Pancreas (tissue), 10 donors: ENCODE measurements around the gene TFF3. TPM values are rescaled to one million over a fixed set of nuclear protein-coding genes. Genes with fewer than 3 reads are reported as not detected.
A peak's percentile ranks its signal among the peaks of the same experiment; 100 is the strongest.

ENCODE experiments used
- ATAC-seq, 4 donors: fragments of 200-7000 bp; cut with Tn5 transposase; one replicate each; pipeline versions ENCODE4 v1.8.0 to v1.9.1; 2020; ENCODE audit warnings: mild to moderate bottlenecking in 4 of 4, moderate library complexity in 4 of 4
- DNase-seq, 6 donors: peaks; one replicate each; pipeline ENCODE4 v3.0.0-alpha.2; 2020
- FAIRE-seq: peaks from 2 replicates; lab custom pipeline; 2012; peaks lifted over from hg19 to GRCh38; lab: Jason Lieb, UNC
- H3K27ac ChIP-seq, 4 donors: fragments of 200-600 bp; sonication (generic); 1 replicate in 3 of 4; 2 replicates in 1 of 4; pipeline versions ENCODE4 v1.5.0 to v1.8.0; 2020
- H3K27me3 ChIP-seq, 4 donors: fragments of 200-600 bp; one replicate each; pipeline ENCODE4 v1.8.0; 2021
- H3K36me3 ChIP-seq, 3 donors: fragments of 200-600 bp; sonication (generic) in 1 of 3; one replicate each; pipeline versions ENCODE4 v1.5.0 to v1.8.0; 2020 to 2021
- H3K4me1 ChIP-seq, 3 donors: fragments of 200-600 bp; one replicate each; pipeline ENCODE4 v1.8.0; 2021
- H3K4me3 ChIP-seq, 4 donors: fragments of 200-600 bp; sonication (generic) in 2 of 4; one replicate each; pipeline versions ENCODE4 v1.5.0 to v1.8.0; 2020 to 2021
- H3K9me3 ChIP-seq, 4 donors: fragments of 200-600 bp; one replicate each; pipeline ENCODE4 v1.8.0; 2021
- WGBS, 2 donors: extraction: QIAGEN DNeasy Blood & Tissue Kit; methylation state at CpG; one replicate each; pipeline ENCODE4 v1.1.7; 2013; 5-methylcytosine and 5-hydroxymethylcytosine counted together
- intact Hi-C, 3 donors: fragments of 100-400 bp; cut with DNase I; formaldehyde crosslinking; loops; one replicate each; pipeline versions ENCODE4 v1.11.1 to v1.14.2; 2022
- polyA plus RNA-seq, 2 donors: library from polyadenylated mRNA; stranded (reverse); fragments of 200-250 nt; gene quantifications; one replicate each; pipeline ENCODE4 v1.2.3, GENCODE V29; 2013
- total RNA-seq, 6 donors: library from RNA; stranded (reverse); fragmentation: NEBNext Ultra II Directional in 4 of 6; extraction: Animal tissue kit (Norgen Biotek cat#: 25700) in 4 of 6; gene quantifications; one replicate each; pipeline versions ENCODE4 v1.2.1 to v1.2.4, GENCODE V29; 2021 to 2023
- TF ChIP-seq, protein P1 (sequence below), 4 donors: fragments of 200-600 bp; sonication (generic) in 3 of 4; IDR thresholded peaks; one replicate each; pipeline versions ENCODE4 v1.5.0 to v1.8.0; 2021; ENCODE audit warnings: antibody characterized with exemption in 4 of 4
- donor health status: healthy with polysubstance abuse.
- donor health status: DM: no; HTN: no; CAD: no; lungs with moderate emphysema.
- donor health status: DM: no; HTN: no; CAD: no.
- donor health status: control.
- donor health status: control.
- donor health status: Bipolar disorder and iron deficiency.
- donor health status: DM: yes; HTN: yes; CAD: no.
- donor health status: DM: no; HTN: no; CAD: no.
- donor health status: DM: no; HTN: no; CAD: no.
- donor health status: DM: yes; HTN: yes; CAD: no.

TFF3 gene
- total and polyA plus RNA-seq, 8 donors, result 5.9 to 51.9 (median 11.3) TPM

GRCh38 chr21:42314616-42315295 lies 453 bp downstream of the TFF3 start:
- no peaks in the 10 kb centered on the region for H3K27me3 ChIP-seq
- no peak for FAIRE-seq
- no peak overlapping the region for H3K27ac ChIP-seq
- H3K36me3 ChIP-seq, result no peaks in the 10 kb centered on the region
- H3K4me3 ChIP-seq, result no peak overlapping the region
- no peak for DNase-seq
- no peaks in the 10 kb centered on the region for H3K9me3 ChIP-seq
- TF ChIP-seq, protein P1, sequence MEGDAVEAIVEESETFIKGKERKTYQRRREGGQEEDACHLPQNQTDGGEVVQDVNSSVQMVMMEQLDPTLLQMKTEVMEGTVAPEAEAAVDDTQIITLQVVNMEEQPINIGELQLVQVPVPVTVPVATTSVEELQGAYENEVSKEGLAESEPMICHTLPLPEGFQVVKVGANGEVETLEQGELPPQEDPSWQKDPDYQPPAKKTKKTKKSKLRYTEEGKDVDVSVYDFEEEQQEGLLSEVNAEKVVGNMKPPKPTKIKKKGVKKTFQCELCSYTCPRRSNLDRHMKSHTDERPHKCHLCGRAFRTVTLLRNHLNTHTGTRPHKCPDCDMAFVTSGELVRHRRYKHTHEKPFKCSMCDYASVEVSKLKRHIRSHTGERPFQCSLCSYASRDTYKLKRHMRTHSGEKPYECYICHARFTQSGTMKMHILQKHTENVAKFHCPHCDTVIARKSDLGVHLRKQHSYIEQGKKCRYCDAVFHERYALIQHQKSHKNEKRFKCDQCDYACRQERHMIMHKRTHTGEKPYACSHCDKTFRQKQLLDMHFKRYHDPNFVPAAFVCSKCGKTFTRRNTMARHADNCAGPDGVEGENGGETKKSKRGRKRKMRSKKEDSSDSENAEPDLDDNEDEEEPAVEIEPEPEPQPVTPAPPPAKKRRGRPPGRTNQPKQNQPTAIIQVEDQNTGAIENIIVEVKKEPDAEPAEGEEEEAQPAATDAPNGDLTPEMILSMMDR (IDR thresholded peaks at IDR 0.05), result no peak
- WGBS, 2 donors, result 76 to 81% methylated on average over 6 of the region's 6 CpGs
- H3K4me1 ChIP-seq, result peaks cover 0 to 13% (median 4%) of the 10 kb centered on the region in 3 donors
- intact Hi-C loops, result loop anchor here in 1 of 3 donors (10.0 kb wide), 1 partner anchor 130 kb away; no protein-coding TSS in a partner anchor
- no peak for ATAC-seq

GRCh38 chr21:42313501-42313969 lies 1.7 kb downstream of the TFF3 start:
- H3K4me1 ChIP-seq, result peaks cover 0 to 13% (median 10%) of the 10 kb centered on the region in 3 donors
- ATAC-seq (peak in 1 of 4 donors; percentile 2), DNase-seq (peak in 2 of 6 donors; percentile 58 to 60), FAIRE-seq (no peak)
- no peak overlapping the region for H3K27ac ChIP-seq
- intact Hi-C loops, result loop anchor here in 1 of 3 donors (10.0 kb wide), 1 partner anchor 131 kb away; no protein-coding TSS in a partner anchor
- H3K36me3 ChIP-seq, result no peaks in the 10 kb centered on the region
- no peaks in the 10 kb centered on the region for H3K9me3 ChIP-seq
- WGBS, 2 donors, result 26% methylated on average over 13 of the region's 13 CpGs
- H3K4me3 ChIP-seq, result no peak overlapping the region
- TF ChIP-seq, protein P1 (IDR thresholded peaks at IDR 0.05), result no peak
- no peaks in the 10 kb centered on the region for H3K27me3 ChIP-seq

DNA sequence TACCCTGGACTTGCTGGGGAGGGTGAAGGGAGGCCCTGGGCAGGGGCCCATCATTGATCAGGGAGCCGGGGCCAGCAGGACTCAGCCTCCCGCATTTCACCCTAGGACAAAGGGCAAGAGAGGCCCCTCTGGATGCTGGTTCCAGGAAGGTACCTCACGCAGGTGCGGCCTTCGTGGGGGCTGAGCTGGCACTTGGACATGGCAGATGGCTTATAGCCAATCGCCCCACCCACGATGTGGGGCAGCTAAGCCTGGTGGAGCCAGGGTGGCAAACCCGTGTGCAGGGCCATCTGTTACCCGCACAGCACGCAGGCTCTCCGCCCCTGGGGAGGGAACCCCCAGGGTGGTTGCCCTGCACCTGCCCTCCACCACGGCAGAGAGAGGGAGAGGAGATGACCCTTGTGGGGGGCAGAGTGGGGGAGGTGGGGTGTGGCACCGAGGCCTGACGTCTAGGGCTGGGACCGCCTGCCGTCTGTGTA lies 2.5 kb downstream of the TFF3 start:
- DNase-seq, result peak in 2 of 6 donors; percentile 53 to 74
- intact Hi-C loops, result loop anchor here in 1 of 3 donors (10.0 kb wide), 1 partner anchor 132 kb away; no protein-coding TSS in a partner anchor

DNA sequence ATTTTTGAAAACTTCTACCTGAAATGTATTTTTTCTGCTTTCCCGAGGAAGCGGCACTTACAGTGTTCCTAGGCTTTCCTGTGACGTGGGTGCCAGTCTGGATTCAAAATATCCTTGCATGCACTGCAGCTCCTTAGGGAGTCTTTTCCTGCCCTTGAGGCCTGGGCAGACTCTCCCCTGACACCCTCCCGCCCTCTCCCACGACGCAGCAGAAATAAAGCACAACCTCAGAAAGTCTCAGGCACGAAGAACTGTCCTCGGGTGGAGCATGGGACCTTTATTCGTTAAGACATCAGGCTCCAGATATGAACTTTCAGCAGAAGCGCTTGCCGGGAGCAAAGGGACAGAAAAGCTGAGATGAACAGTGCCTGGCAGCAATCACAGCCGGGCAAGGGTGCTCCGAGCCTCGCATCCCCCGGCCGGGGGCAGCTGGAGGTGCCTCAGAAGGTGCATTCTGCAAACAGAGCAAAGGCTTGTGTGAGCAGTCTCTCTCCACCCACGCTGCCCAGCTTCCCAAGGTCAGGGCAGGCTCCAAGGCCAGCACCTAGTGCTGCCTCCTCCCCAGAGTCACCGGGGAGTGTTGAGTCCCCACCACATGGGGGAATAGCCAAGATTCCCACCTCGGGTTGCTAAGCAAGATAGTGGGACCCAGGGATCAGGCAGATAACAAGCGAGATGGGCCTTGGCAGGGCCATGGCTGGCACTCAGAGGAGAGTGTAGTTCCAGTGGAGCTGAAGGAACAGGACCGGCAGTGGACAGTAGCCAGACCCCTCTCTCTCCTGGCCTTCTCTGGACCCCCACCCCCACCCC lies 3.2 kb downstream of the TFF3 start:
- no peak for FAIRE-seq
- H3K27ac ChIP-seq, result no peak overlapping the region
- ATAC-seq, result peak in 3 of 4 donors; percentile 11 to 62 (median 48)
- peaks cover 0 to 13% (median 10%) of the 10 kb centered on the region in 3 donors for H3K4me1 ChIP-seq
- no peak overlapping the region for H3K4me3 ChIP-seq
- H3K27me3 ChIP-seq, result no peaks in the 10 kb centered on the region
- DNase-seq, result peak in 4 of 6 donors; percentile 34 to 63 (median 49)
- 41 to 42% methylated on average over 21 of the region's 21 CpGs for WGBS, 2 donors
- no peaks in the 10 kb centered on the region for H3K36me3 ChIP-seq
- no peaks in the 10 kb centered on the region for H3K9me3 ChIP-seq
- intact Hi-C loops, result loop anchor here in 1 of 3 donors (10.0 kb wide), 1 partner anchor 133 kb away; no protein-coding TSS in a partner anchor
- TF ChIP-seq, protein P1 (IDR thresholded peaks at IDR 0.05), result no peak

More for the DNA sequence above, 2.5 kb downstream of the TFF3 start:
- Histone ChIP-seq H3K36me3 (no peaks in the 10 kb centered on the region), H3K4me1 (peaks cover 0 to 13% (median 10%) of the 10 kb centered on the region in 3 donors), H3K27ac (no peak overlapping the region), H3K4me3 (no peak overlapping the region), H3K9me3 (no peaks in the 10 kb centered on the region), H3K27me3 (no peaks in the 10 kb centered on the region)
- ATAC-seq (peak in 1 of 4 donors; percentile 23), FAIRE-seq (no peak)
- whole genome bisulfite sequencing, 2 donors, result 79% methylated on average over 16 of the region's 16 CpGs
- TF ChIP-seq, protein P1 (IDR thresholded peaks at IDR 0.05), result no peak
